ENCODE measurements around the gene ETV3.

DNA sequence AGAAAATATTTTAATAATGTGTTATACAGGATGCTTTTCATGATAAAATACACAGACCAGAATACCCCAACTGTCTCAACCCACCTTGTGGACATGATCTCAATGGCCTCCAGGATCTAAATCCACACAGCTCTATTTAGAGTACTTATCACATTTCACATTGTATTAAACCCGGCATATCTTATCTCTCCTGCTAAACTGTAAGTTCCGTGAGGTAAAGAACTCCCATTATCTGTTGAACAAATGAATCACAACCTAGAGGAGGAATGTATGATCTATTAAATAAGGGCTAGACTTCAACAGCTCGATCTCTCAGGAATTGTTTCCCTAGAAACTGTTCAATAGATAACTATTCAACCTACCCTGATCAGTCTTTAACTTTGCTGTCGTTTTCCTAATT lies 6.9 kb downstream of the ETV3 start:
- TF ChIP-seq POLR2AphosphoS5 (IDR thresholded peaks at IDR 0.05), result no peak
- no peak for TF ChIP-seq CTCF (IDR thresholded peaks at IDR 0.05)
- no peak for TF ChIP-seq EP300 (IDR thresholded peaks at IDR 0.05)
- no peak for TF ChIP-seq POLR2A (IDR thresholded peaks at IDR 0.05)

Measured in suprapubic skin (tissue), 4 donors.